ENCODE data around the gene INF2. TPM values are rescaled to one million over a fixed set of nuclear protein-coding genes. Genes with fewer than 3 reads are reported as not detected.

Gene INF2
- total RNA-seq, 1 experiment from 2014 or later: 24.9 TPM

DNA sequence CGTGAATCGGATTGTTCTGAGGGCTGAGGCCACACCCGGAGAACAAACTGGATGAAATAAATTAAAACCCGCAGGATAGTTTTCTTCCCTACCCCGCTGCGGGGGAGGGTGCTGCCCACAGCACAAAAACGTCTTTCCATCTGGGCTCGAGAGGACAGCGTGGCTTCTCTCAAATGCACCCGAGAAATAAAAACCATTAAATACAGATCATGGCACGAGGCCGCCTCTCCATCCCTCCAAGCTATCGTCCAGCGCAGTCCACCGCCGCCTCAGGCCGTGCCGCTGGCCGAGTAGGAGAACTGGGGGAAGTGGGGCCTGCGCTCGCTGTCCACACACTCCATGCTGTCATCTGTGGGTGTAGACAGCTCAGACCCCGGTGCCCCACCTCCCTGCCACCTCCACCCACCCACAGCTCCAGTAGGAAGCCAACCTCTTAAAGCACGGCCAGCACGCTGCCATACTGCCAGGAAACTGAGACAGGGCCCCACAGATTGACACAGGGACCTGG lies 80.7 kb downstream of the INF2 start:
- no peak for DNase-seq (ENCODE audit: low read depth)

DNA sequence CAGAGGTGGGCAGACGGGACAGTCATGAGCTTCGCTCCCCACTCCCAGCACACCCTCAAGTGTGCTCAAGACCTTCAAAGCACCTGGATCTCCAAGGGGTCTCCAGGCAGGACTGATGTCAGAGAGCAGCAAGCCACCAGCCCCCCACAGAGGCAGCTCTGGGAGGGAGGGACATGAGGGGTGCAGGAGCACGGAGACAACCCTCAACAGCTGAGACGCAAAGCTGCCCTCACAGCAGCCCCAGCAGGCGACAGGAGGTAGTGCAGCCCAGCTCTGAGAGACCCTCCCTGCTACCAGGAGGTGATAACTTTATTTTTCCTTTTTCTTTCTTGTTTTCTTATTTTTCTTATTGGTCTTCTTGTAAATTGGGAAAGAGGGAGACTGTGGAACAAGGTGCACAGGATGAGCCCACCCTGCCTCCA lies 81.4 kb downstream of the INF2 start:
- DNase-seq (ENCODE audit: low read depth): no peak

DNA sequence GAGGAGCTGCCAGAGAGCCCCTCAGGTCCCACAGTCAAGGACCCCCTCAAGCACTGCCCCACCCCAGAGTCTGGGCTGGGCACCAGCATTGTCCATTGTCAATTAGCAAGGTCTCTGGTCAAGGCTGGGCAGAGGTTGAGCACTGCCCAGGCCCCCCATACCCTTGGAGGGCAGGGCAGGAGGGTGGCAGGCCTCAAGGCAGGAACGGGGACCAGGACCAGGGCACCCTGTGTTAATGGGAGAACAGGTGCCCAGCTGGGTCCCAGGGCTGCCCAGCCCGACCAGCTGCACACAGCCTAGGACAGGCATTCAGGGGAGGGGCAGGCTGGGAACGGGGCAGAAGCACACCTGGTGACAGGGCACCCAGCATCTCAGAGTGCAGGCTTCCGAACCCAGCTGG lies 82.0 kb downstream of the INF2 start:
- no peak for DNase-seq (ENCODE audit: low read depth)

Other genes starting within 250 kb of the INF2 start
- gene C14orf180, start 109.9 kb upstream of the INF2 start, total RNA-seq (2014; rRNA removed; shearing (Covaris generic)): not detected in 2 replicates
- not detected in 2 replicates for gene TMEM179, start 84.8 kb upstream of the INF2 start, total RNA-seq (2014; rRNA removed; shearing (Covaris generic))
- gene ADSS1, start 34.6 kb downstream of the INF2 start, total RNA-seq (2014; rRNA removed; shearing (Covaris generic)): 1.6 and 3.2 TPM in 2 replicates
- gene SIVA1, start 63.5 kb downstream of the INF2 start, total RNA-seq (2014; rRNA removed; shearing (Covaris generic)): 196 and 335 TPM in 2 replicates
- 78.0 and 81.5 TPM in 2 replicates for gene AKT1, start 106.1 kb downstream of the INF2 start, total RNA-seq (2014; rRNA removed; shearing (Covaris generic))
- 0.84 and 0.88 TPM in 2 replicates for gene ZBTB42, start 111.5 kb downstream of the INF2 start, total RNA-seq (2014; rRNA removed; shearing (Covaris generic))
- 3.8 and 5.9 TPM in 2 replicates for gene CEP170B, start 175.7 kb downstream of the INF2 start, total RNA-seq (2014; rRNA removed; shearing (Covaris generic))
- gene PLD4, start 235.3 kb downstream of the INF2 start, total RNA-seq (2014; rRNA removed; shearing (Covaris generic)): not detected in 2 replicates